MM.1S (cell line): ENCODE measurements around the gene TMEM238.

ENCODE experiments used
- DNase-seq: peaks from one replicate; pipeline ENCODE4 v3.0.0-alpha.2; 2015
- H2AFZ ChIP-seq: fragments of 300-600 bp; sonication (generic); 2 replicates; pipeline ENCODE4 v1.6.0; 2016; ENCODE audit warnings: antibody characterized with exemption, low read length
- H3F3A ChIP-seq: fragments of 300-600 bp; sonication (generic); 2 replicates; pipeline ENCODE4 v1.6.1; 2016; ENCODE audit warnings: mild to moderate bottlenecking, antibody characterized with exemption, low read length, moderate library complexity, mixed read lengths; ENCODE audit not compliant: insufficient read depth
- H3K27ac ChIP-seq: fragments of 300-600 bp; sonication (generic); 2 replicates; pipeline ENCODE4 v1.5.1; 2016; ENCODE audit warnings: mild to moderate bottlenecking, low read length
- H3K27me3 ChIP-seq: fragments of 300-600 bp; sonication (generic); replicated peaks from 2 replicates; pipeline ENCODE4 v1.6.0; 2016; ENCODE audit warnings: low read length; ENCODE audit not compliant: insufficient read depth
- H3K36me3 ChIP-seq: fragments of 300-600 bp; sonication (generic); replicated peaks from 2 replicates; pipeline ENCODE4 v1.6.1; 2016; ENCODE audit warnings: mild to moderate bottlenecking, low read length, mixed read lengths; ENCODE audit not compliant: insufficient read depth
- H3K4me1 ChIP-seq: fragments of 300-600 bp; sonication (generic); 2 replicates; pipeline ENCODE4 v1.6.1; 2016; ENCODE audit warnings: low read length, mixed read lengths
- H3K4me2 ChIP-seq: fragments of 300-600 bp; sonication (generic); 2 replicates; pipeline ENCODE4 v1.6.0; 2016; ENCODE audit warnings: low read depth, low read length
- H3K4me3 ChIP-seq: fragments of 300-600 bp; sonication (generic); 2 replicates; pipeline ENCODE4 v1.5.1; 2016; ENCODE audit warnings: low read length, mixed read lengths
- H3K79me2 ChIP-seq: fragments of 300-600 bp; sonication (generic); 2 replicates; pipeline ENCODE4 v1.6.1; 2016; ENCODE audit warnings: mixed run types, low read length, mixed read lengths
- H3K9ac ChIP-seq: fragments of 300-600 bp; sonication (generic); 2 replicates; pipeline ENCODE4 v1.6.1; 2016; ENCODE audit warnings: low read length, mixed read lengths
- H3K9me2 ChIP-seq: fragments of 300-600 bp; sonication (generic); replicated peaks from 2 replicates; pipeline ENCODE4 v1.6.1; 2016; ENCODE audit warnings: mild to moderate bottlenecking, low read length, mixed read lengths; ENCODE audit not compliant: insufficient read depth
- H3K9me3 ChIP-seq: fragments of 300-600 bp; sonication (generic); replicated peaks from 2 replicates; pipeline ENCODE4 v1.6.1; 2016; ENCODE audit warnings: mild to moderate bottlenecking, low read length, mixed read lengths; ENCODE audit not compliant: insufficient read depth
- H4K20me1 ChIP-seq: fragments of 300-600 bp; sonication (generic); 2 replicates; pipeline ENCODE4 v1.6.1; 2016; ENCODE audit warnings: mild to moderate bottlenecking, low read length, moderate library complexity, mixed read lengths; ENCODE audit not compliant: insufficient read depth
- CTCF ChIP-seq: fragments of 300-600 bp; sonication (generic); IDR thresholded peaks from 2 replicates; pipeline ENCODE4 v1.5.1; 2016; ENCODE audit warnings: antibody characterized with exemption, low read length, mixed read lengths
- EZH2 ChIP-seq: fragments of 300-600 bp; sonication (generic); optimal IDR thresholded peaks from 2 replicates; pipeline ENCODE3; 2017; ENCODE audit warnings: low read depth, mild to moderate bottlenecking, antibody characterized with exemption, low read length, mixed read lengths
- EZH2phosphoT487 ChIP-seq: fragments of 300-600 bp; sonication (generic); IDR thresholded peaks from 2 replicates; pipeline ENCODE4 v1.6.1; 2018; ENCODE audit warnings: antibody characterized with exemption, low read length

The TMEM238 gene

GRCh38 chr19:55400281-55401087 is 16.4 kb upstream of the TMEM238 start:
- peaks cover 19% of the 10 kb centered on the region for H3K36me3 ChIP-seq
- peaks cover 38% of the 10 kb centered on the region for H3F3A ChIP-seq
- H3K27ac ChIP-seq = no peak overlapping the region
- no peak for DNase-seq
- H3K4me3 ChIP-seq = no peak overlapping the region
- H3K9me3 ChIP-seq = no peaks in the 10 kb centered on the region
- H3K79me2 ChIP-seq = peaks cover 26% of the 10 kb centered on the region
- peaks cover 9% of the 10 kb centered on the region for H4K20me1 ChIP-seq
- peaks cover 2% of the 10 kb centered on the region; the same call in 1 of the 2 replicates for H3K4me1 ChIP-seq
- H3K27me3 ChIP-seq = no peaks in the 10 kb centered on the region
- H3K9me2 ChIP-seq = no peaks in the 10 kb centered on the region
- H3K4me2 ChIP-seq = no peak overlapping the region
- no peak overlapping the region for H3K9ac ChIP-seq
- TF ChIP-seq EZH2 (no peak), EZH2phosphoT487 (no peak), CTCF (no peak)
- no peak overlapping the region for H2AFZ ChIP-seq

GRCh38 chr19:55398200-55398925 is 14.3 kb upstream of the TMEM238 start:
- no peak overlapping the region for H3K27ac ChIP-seq
- H3K27me3 ChIP-seq = no peaks in the 10 kb centered on the region
- 0 out of 2 replicates have a peak, but pooled peaks cover 8% of the 10 kb centered on the region for H4K20me1 ChIP-seq
- H3K9me2 ChIP-seq = no peaks in the 10 kb centered on the region
- DNase-seq = no peak
- peaks cover 11% of the 10 kb centered on the region for H3K79me2 ChIP-seq
- no peak overlapping the region for H3K4me3 ChIP-seq
- H3K4me2 ChIP-seq = no peak overlapping the region
- H2AFZ ChIP-seq = no peak overlapping the region
- H3F3A ChIP-seq = peaks cover 31% of the 10 kb centered on the region
- H3K9me3 ChIP-seq = no peaks in the 10 kb centered on the region
- H3K4me1 ChIP-seq = no peaks in the 10 kb centered on the region
- H3K36me3 ChIP-seq = peaks cover 11% of the 10 kb centered on the region; the same call in 1 of the 2 replicates
- no peak overlapping the region for H3K9ac ChIP-seq
- TF ChIP-seq EZH2 (no peak), EZH2phosphoT487 (no peak), CTCF (no peak)

GRCh38 chr19:55392820-55393761 is 9.0 kb upstream of the TMEM238 start:
- Histone ChIP-seq H3K36me3 (peaks cover 6% of the 10 kb centered on the region; the same call in 1 of the 2 replicates), H3K27ac (no peak overlapping the region), H3F3A (peaks cover 40% of the 10 kb centered on the region), H3K4me3 (no peak overlapping the region), H4K20me1 (peaks cover 21% of the 10 kb centered on the region), H2AFZ (no peak overlapping the region), H3K4me1 (no peaks in the 10 kb centered on the region), H3K4me2 (no peak overlapping the region), H3K9me2 (no peaks in the 10 kb centered on the region), H3K9ac (no peak overlapping the region), H3K79me2 (peaks cover 15% of the 10 kb centered on the region), H3K27me3 (no peaks in the 10 kb centered on the region), H3K9me3 (no peaks in the 10 kb centered on the region)
- no peak for DNase-seq
- no peak for TF ChIP-seq EZH2
- TF ChIP-seq EZH2phosphoT487 = no peak
- no peak for TF ChIP-seq CTCF
